ENCODE measurements around the gene GMCL1.
"Not testable (repeated sequence)": the region's sequence is repeated elsewhere in the genome, so short reads cannot be mapped to it uniquely, and the experiment has no call there.

The GMCL1 gene

DNA sequence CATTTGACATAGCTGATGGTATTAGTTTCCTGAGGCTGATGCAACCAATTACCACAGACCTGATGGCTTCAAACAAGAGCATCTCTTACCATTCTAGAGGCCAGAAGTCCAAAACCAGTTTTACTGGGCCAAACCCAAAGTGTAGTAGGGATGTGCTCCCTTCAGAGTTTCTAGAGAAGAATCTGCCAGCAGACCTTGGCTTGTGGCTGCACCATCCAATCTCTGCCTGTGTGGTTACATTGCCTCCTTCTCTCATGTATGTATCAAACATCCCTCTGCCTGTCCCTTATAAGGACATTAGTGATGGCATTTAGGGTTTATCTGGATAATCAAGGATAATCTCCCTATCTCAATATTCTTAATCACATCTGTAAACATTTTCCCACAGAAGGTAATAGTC lies 59.8 kb downstream of the GMCL1 start:
- TF ChIP-seq CTCF (IDR thresholded peaks at IDR 0.05; ENCODE audit: low read depth, low read length, missing control alignments), result no peak
- no peak for DNase-seq (ENCODE audit: extremely low read depth, low read depth)
- no peak overlapping the region for H3K4me3 ChIP-seq (replicated peaks; ENCODE audit: low read depth, low read length)

- DNase-seq (ENCODE audit: extremely low read depth, low read depth), result no peak
- no peak for TF ChIP-seq CTCF (IDR thresholded peaks at IDR 0.05; ENCODE audit: low read depth, low read length, missing control alignments)
- H3K4me3 ChIP-seq (replicated peaks; ENCODE audit: low read depth, low read length), result no peak overlapping the region
These were observed 61.4 kb downstream of the GMCL1 start for GRCh38 chr2:69890881-69891280.

- H3K4me3 ChIP-seq (replicated peaks; ENCODE audit: low read depth, low read length); DNase-seq (ENCODE audit: extremely low read depth, low read depth): not testable (repeated sequence)
- peak; percentile 2 for TF ChIP-seq CTCF (IDR thresholded peaks at IDR 0.05; ENCODE audit: low read depth, low read length, missing control alignments)
These were observed 63.5 kb downstream of the GMCL1 start for GRCh38 chr2:69892838-69893424.

- TF ChIP-seq CTCF (IDR thresholded peaks at IDR 0.05; ENCODE audit: low read depth, low read length, missing control alignments), result no peak
- peak; percentile 53 for DNase-seq (ENCODE audit: extremely low read depth, low read depth)
- H3K4me3 ChIP-seq (replicated peaks; ENCODE audit: low read depth, low read length), result peak within 1 kb of the TSS; percentile 94
These were observed 64.5 kb downstream of the GMCL1 start, which contains the start of gene SNRNP27 for GRCh38 chr2:69893684-69894551. Gene SNRNP27 (plus strand): TSS chr2:69893956. CDS start chr2:69893985, 29 bp downstream.

DNA sequence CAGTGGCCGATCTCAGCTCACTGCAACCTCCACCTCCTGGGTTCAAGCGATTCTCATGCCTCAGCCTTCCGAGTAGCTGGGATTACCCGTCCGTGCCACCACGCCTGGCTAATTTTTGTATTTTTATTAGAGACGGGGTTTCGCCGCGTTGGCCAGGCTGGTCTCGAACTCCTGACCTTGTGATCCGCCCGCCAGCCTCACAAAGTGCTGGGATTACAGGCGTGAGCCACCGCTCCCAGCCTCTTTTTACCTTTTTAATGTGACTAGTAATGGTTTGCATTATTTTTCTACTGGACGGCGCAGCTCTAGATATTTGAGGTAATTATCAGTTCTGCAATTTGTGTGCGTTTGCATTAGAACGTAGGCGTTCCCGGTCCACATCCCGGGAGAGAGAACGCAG lies 65.3 kb downstream of the GMCL1 start:
- peak overlapping the region; percentile 94 for H3K4me3 ChIP-seq (replicated peaks; ENCODE audit: low read depth, low read length)
- DNase-seq (ENCODE audit: extremely low read depth, low read depth), result not testable (repeated sequence)

DNA sequence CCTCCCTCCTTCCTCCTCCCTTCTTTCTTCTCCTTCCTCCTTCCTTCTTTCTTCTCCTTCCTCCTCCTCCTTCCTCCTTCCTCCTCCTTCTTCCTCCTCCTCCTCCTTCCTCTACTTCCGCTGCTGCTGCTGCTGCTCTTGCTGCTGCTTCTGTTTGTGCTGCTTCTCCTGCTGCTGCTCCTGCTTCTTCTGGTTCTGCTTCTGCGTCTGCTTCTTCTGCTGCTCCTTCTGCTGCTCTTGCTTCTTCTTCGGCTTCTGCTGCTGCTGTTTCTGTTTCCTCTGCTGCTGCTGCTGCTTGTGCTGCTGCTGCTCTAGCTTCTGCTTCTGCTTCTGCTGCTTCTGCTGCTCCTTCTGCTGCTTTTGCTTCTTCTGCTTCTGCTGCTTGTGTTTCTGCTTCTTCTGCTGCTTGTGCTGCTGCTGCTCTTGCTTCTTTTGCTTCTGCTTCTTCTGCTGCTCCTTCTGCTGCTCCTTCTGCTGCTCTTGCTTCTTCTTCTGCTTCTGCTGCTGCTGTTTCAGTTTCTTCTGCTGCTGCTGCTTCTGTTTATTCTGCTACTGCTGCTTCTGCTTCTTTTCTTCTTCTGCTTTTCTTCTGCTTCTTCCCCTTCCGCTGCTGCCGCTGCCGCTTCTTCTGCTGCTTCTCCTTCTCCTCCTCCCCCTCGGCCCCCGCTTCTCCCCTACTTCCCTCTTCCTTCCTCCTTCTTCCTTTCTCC lies 72.9 kb downstream of the GMCL1 start:
- no peak for TF ChIP-seq CTCF (IDR thresholded peaks at IDR 0.05; ENCODE audit: low read depth, low read length, missing control alignments)
- H3K4me3 ChIP-seq (replicated peaks; ENCODE audit: low read depth, low read length), result no peak overlapping the region
- DNase-seq (ENCODE audit: extremely low read depth, low read depth), result no peak

- no peak for DNase-seq (ENCODE audit: extremely low read depth, low read depth)
- TF ChIP-seq CTCF (IDR thresholded peaks at IDR 0.05; ENCODE audit: low read depth, low read length, missing control alignments), result no peak
- no peak overlapping the region for H3K4me3 ChIP-seq (replicated peaks; ENCODE audit: low read depth, low read length)
These were observed 77.8 kb downstream of the GMCL1 start for GRCh38 chr2:69907216-69907615.

Measured in HFF-Myc (cell line).